HepG2 (cell line): ENCODE measurements around the gene FOXK2. TPM values are rescaled to one million over a fixed set of nuclear protein-coding genes. Genes with fewer than 3 reads are reported as not detected.
A peak's percentile ranks its signal among the peaks of the same experiment; 100 is the strongest.

Experiments used
- EEA1 ChIP-seq: sonication (generic); formaldehyde crosslinking; IDR thresholded peaks from 2 replicates; pipeline ENCODE4 v1.5.1; 2020; ENCODE audit warnings: mild to moderate bottlenecking, missing genetic modification reagents, borderline replicate concordance
- FOSL2 ChIP-seq: sonication (generic); formaldehyde crosslinking; IDR thresholded peaks from 2 replicates; pipeline ENCODE4 v1.4.0; 2020; ENCODE audit warnings: missing genetic modification reagents
- FOXO4 ChIP-seq: sonication (generic); formaldehyde crosslinking; conservative IDR thresholded peaks from 2 replicates; pipeline ENCODE4 v1.8.1; 2023; ENCODE audit warnings: missing genetic modification reagents
- HNF4G ChIP-seq, 2 experiments: sonication (generic) in 1 of 2; formaldehyde crosslinking in 1 of 2; IDR thresholded peaks; 2 replicates each; pipeline versions ENCODE4 v1.4.0 to v1.6.1; 2011 to 2020; ENCODE audit warnings: borderline replicate concordance in 2 of 2, low read depth in 2 of 2, mild to moderate bottlenecking in 2 of 2, low read length in 1 of 2, missing genetic modification reagents in 1 of 2, moderate library complexity in 1 of 2
- LRRFIP1 ChIP-seq: sonication (generic); formaldehyde crosslinking; conservative IDR thresholded peaks from 2 replicates; pipeline ENCODE4 v1.4.0; 2020; ENCODE audit warnings: missing genetic modification reagents
- MTF2 ChIP-seq: sonication (generic); formaldehyde crosslinking; IDR thresholded peaks from 2 replicates; pipeline ENCODE4 v1.5.0; 2020; ENCODE audit warnings: missing genetic modification reagents, borderline replicate concordance
- MZF1 ChIP-seq: sonication (generic); formaldehyde crosslinking; IDR thresholded peaks from 2 replicates; pipeline ENCODE4 v1.8.1; 2023; ENCODE audit warnings: mild to moderate bottlenecking, missing genetic modification reagents, borderline replicate concordance
- POLR2AphosphoS2 ChIP-seq: IDR thresholded peaks from 2 replicates; pipeline ENCODE4 v1.6.1; 2011; ENCODE audit warnings: low read depth, low read length, improper control_type of control experiment
- RELA ChIP-seq: sonication (generic); formaldehyde crosslinking; IDR thresholded peaks from 2 replicates; pipeline ENCODE4 v1.4.0; 2020; ENCODE audit warnings: missing genetic modification reagents
- RFX1 ChIP-seq: fragments of 450-650 bp; IDR thresholded peaks from 2 replicates; pipeline ENCODE4 v1.6.1; 2017
- SIX1 ChIP-seq: sonication (generic); formaldehyde crosslinking; IDR thresholded peaks from 2 replicates; pipeline ENCODE4 v1.4.0; 2020; ENCODE audit warnings: missing genetic modification reagents, borderline replicate concordance
- THAP11 ChIP-seq: IDR thresholded peaks from 2 replicates; pipeline ENCODE4 v1.6.1; 2016; ENCODE audit warnings: missing biosample characterization, missing genetic modification reagents
- U2AF2 ChIP-seq: fragments of 200-400 bp; formaldehyde crosslinking; IDR thresholded peaks from 2 replicates; pipeline ENCODE4 v1.6.1; 2017; ENCODE audit warnings: low read depth, mild to moderate bottlenecking, low read length
- ZNF598 ChIP-seq: sonication (generic); formaldehyde crosslinking; IDR thresholded peaks from 2 replicates; pipeline ENCODE4 v1.5.1; 2020; ENCODE audit warnings: mild to moderate bottlenecking, missing genetic modification reagents, borderline replicate concordance
- polyA plus RNA-seq, 8 experiments: library from polyadenylated mRNA; depleted of rRNA in 3 of 8; stranded (reverse) in 7 of 8; unstranded in 1 of 8; fragments of >200 nt; fragmentation: Illumina TruSeq in 4 of 8; extraction: Trizol in 4 of 8; gene quantifications; 2 replicates each; pipeline versions ENCODE4 v1.2.1 to v1.2.3, GENCODE V29; 2011 to 2016; ENCODE audit warnings: low read depth in 4 of 8, missing spikeins in 1 of 8, mixed read lengths in 1 of 8; ENCODE audit not compliant: insufficient read depth in 1 of 8
- total RNA-seq, 5 experiments: library from RNA; depleted of rRNA; stranded (reverse); fragments of >200 nt; fragmentation: Illumina TruSeq; extraction: Trizol; gene quantifications; 2 replicates each; pipeline ENCODE4 v1.2.3, GENCODE V29; 2016; ENCODE audit warnings: low read depth in 1 of 5
- TF ChIP-seq, protein P1 (sequence below), 2 experiments: sonication (generic) in 1 of 2; formaldehyde crosslinking in 1 of 2; IDR thresholded peaks; 2 replicates each; pipeline versions ENCODE4 v1.4.0 to v1.6.1; 2018 to 2020; ENCODE audit warnings: missing genetic modification reagents in 2 of 2, borderline replicate concordance in 1 of 2, low read depth in 1 of 2, mild to moderate bottlenecking in 1 of 2, missing biosample characterization in 1 of 2

FOXK2 gene
- total and polyA plus RNA-seq, 2 of the 13 experiments (the other 11 are each of a cell fraction or from before 2014, with no cell fraction given): 67.1 to 67.2 TPM

DNA sequence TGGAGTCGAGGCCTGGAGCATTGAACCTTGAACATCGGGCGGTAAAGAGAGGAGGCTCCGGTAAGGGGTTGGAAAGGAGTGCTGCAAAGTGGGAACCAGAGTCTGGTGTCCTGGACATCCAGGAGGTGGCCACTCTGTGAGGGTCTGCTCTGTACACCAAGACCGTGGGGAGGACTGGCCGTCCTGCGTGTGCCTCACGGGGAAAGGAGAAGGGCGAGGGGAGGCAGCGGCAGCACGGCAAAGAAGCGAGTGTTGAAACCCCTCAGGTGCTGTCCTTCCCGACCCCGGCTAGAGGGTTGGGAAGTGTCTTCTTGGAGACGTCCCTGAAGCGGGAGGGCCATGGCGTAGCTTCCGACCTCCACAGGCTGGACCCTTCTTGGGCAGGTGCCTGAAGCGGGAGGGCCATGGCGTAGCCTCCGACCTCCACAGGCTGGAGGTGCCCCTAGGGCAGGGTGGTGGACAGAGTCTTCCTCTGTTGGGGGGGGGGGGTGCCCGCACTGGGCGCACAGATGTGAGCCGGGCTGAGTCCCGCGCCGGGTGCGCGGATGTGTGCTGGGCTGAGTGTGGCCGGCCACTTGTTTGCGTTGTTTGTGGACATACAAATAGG is 42.0 kb downstream of the FOXK2 start (continued):
- TF ChIP-seq RFX1: no peak
- TF ChIP-seq RELA (CRISPR knock-in tag): no peak
- TF ChIP-seq POLR2AphosphoS2: no peak
- TF ChIP-seq U2AF2: no peak
- 0 out of 2 replicates have a peak, but pooled peaks have one; percentile 6 for TF ChIP-seq FOSL2 (CRISPR knock-in tag)
- peak; percentile 45; the same call in 1 of the 2 replicates for TF ChIP-seq SIX1 (CRISPR knock-in tag)
- no peak for TF ChIP-seq EEA1 (CRISPR knock-in tag)
- TF ChIP-seq LRRFIP1 (CRISPR knock-in tag): no peak
- TF ChIP-seq THAP11 (CRISPR knock-in tag): peak; percentile 15; the same call in 1 of the 2 replicates
- TF ChIP-seq MZF1 (CRISPR knock-in tag): no peak
- no peak for TF ChIP-seq ZNF598 (CRISPR knock-in tag)
- TF ChIP-seq MTF2 (CRISPR knock-in tag): no peak
- TF ChIP-seq, protein P1, sequence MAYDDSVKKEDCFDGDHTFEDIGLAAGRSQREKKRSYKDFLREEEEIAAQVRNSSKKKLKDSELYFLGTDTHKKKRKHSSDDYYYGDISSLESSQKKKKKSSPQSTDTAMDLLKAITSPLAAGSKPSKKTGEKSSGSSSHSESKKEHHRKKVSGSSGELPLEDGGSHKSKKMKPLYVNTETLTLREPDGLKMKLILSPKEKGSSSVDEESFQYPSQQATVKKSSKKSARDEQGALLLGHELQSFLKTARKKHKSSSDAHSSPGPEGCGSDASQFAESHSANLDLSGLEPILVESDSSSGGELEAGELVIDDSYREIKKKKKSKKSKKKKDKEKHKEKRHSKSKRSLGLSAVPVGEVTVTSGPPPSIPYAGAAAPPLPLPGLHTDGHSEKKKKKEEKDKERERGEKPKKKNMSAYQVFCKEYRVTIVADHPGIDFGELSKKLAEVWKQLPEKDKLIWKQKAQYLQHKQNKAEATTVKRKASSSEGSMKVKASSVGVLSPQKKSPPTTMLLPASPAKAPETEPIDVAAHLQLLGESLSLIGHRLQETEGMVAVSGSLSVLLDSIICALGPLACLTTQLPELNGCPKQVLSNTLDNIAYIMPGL (CRISPR knock-in tag; IDR thresholded peaks at IDR 0.05; ENCODE audit: borderline replicate concordance in 1 of 2, low read depth in 1 of 2): 0 out of 4 replicates have a peak, but pooled peaks of 1 of the 2 experiments have one; percentile 19
- peak; percentile 64 for TF ChIP-seq HNF4G (IDR thresholded peaks at IDR 0.05; ENCODE audit: borderline replicate concordance, low read depth, low read length)
- 0 out of 2 replicates have a peak, but pooled peaks have one; percentile 8 for TF ChIP-seq HNF4G (CRISPR knock-in tag; IDR thresholded peaks at IDR 0.05; ENCODE audit: borderline replicate concordance, low read depth)
- TF ChIP-seq FOXO4: no peak
